GM21360 (cell line): ENCODE results near the gene TRAPPC3.
"Not testable (repeated sequence)": the region's sequence is repeated elsewhere in the genome, so short reads cannot be mapped to it uniquely, and the experiment has no call there.

Experiments
- ATAC-seq: cut with Tn5 transposase; IDR thresholded peaks from one replicate; pipeline ENCODE4 v1.9.1; 2021; ENCODE audit warnings: mild to moderate bottlenecking, moderate library complexity; ENCODE audit not compliant: unreplicated experiment

Gene TRAPPC3

DNA sequence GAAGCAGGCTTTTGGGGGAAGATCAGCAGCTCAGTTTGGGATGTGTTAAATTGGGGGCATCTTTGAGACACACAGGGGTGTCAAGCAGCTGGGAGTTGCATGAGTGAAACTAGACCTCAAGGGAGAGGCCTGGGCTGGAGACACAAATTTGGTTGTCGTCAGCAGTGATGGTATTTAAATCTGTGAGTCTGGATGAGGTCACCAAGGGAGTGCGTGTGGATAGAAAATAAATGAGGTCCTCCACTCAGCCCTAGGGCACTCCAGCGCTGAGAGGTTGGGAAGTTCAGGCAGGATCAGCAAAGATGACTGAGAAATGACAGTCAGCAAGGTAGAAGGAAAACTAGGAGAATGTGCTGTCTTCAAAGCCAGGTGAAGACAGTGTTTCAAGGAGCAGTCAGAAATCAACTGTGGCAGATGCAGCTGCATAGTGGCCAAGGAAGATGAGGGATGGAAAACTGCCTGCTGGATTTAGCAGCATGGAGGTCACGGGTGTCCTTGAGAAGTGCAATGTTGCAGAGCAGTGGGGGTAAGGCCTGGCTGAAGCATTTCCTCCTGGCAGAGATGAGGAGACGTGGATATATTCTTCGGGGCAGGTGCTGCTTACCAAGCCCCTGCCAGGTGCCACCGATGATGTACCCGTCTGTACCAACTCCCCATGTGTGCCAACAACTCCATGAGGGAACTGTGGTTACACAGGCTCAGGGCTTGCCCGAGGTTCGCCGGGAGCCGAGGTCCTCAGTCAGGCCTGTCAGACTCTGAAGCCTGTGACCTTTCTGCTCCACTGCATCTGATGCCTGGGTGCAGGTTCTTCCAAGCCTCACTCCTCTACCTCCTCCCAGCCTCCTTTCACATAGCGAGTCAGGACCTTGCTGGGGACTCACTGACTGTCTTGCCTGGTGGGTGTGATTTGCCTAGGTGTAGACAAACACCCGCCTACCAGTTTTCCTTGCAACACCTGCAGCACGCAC lies 17.9 kb upstream of the TRAPPC3 start:
- no peak for ATAC-seq

DNA sequence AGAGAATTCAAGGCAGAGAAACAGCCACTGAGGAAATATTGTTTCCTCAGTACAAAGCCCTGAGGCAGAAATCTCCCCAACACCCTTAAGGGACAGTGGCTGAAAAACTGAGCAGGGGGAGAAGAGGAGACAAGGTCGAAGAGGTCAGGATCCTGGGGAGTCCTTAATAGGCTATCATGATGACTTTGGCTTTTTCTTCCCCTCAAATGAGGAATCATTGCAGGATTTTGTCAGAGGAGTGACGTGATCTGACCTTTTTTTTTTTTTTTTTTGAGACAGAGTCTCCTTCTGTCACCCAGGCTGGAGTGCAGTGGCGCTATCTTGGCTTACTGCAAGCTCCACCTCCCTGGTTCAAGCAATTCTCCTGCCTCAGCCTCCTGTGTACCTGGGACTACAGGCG lies 16.9 kb upstream of the TRAPPC3 start:
- ATAC-seq, result no peak

DNA sequence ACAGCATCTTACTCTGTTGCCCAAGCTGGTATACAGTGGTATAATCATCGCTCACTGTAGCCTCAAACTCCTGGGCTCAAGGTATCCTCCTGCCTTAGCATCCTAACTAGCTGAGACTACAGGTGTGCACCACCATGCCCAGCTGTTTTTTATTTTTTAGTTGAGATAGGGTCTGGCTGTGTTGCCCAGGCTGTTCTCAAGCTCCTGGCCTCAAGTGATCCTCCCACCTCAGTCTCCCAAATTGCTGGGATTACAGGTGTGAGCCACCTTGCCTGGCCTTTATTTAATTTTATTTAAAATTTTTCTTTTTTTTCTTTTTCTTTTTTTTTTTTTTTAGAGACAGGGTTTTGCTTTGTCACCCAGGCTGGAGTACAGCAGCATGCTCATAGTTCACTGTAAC lies 15.9 kb upstream of the TRAPPC3 start:
- ATAC-seq, result no peak

DNA sequence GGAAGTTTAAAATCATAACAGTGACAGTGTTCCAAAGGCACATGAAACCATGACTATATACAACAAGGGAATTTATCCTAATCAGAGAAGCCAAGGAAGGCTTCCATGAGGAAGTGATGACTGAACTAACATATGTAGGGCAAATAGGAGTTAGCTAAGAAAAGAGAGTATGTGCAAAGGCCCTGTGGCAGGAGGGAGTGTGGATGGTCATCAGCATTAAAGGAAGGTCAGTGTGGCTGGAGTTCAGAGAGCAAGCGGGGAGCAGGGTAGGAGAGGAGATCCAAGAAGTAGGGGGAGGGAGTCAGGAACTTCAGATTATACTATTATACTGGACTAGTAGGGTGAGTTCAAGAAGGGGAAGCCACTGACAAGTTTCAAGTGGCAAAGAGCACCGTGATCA lies 15.1 kb upstream of the TRAPPC3 start:
- no peak for ATAC-seq

DNA sequence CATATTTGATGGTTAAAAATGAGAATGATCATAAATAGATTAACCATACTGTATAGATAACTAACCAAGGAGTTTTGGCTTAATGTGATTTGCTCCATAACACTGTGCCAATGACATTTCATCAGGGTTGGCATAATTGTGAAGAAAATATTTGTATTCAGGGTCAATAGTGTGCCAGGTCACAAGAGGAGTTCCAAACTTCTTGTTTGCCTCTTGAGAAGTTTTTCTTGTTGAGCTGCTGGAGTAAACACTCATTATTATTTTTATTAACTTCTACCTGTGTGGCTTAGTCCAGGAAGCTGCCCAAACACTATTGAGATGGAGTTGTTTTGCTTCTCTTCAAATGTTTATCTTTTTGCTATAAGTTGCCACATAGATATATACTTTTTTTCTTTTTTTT lies 14.1 kb upstream of the TRAPPC3 start:
- ATAC-seq, result no peak

DNA sequence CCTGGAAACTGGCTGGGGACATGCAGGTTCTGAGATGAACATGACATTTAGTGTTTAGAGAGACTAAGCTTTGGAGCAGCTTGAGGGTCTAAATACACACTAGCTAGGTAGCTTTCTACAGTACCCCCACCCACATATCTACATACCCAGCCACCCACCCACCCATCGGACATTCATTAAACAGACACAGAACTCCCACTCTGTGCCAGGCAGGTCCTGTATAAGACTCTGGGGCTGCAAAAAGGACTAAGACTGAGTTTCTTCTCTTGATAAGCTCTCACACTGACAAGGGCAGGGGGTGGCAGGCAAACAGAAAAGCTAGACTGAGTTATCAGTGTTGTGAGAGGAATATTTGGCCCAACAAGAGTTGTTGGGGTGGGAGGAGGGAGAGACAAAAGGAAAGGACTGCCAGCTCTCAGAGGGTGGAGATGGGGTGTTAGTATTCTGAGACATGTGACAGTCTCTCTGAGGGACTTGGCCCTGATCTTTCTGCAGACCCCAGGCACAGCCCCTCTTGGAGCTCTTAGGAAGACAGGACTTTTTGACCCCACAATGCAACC lies 13.5 kb upstream of the TRAPPC3 start:
- ATAC-seq, result no peak

DNA sequence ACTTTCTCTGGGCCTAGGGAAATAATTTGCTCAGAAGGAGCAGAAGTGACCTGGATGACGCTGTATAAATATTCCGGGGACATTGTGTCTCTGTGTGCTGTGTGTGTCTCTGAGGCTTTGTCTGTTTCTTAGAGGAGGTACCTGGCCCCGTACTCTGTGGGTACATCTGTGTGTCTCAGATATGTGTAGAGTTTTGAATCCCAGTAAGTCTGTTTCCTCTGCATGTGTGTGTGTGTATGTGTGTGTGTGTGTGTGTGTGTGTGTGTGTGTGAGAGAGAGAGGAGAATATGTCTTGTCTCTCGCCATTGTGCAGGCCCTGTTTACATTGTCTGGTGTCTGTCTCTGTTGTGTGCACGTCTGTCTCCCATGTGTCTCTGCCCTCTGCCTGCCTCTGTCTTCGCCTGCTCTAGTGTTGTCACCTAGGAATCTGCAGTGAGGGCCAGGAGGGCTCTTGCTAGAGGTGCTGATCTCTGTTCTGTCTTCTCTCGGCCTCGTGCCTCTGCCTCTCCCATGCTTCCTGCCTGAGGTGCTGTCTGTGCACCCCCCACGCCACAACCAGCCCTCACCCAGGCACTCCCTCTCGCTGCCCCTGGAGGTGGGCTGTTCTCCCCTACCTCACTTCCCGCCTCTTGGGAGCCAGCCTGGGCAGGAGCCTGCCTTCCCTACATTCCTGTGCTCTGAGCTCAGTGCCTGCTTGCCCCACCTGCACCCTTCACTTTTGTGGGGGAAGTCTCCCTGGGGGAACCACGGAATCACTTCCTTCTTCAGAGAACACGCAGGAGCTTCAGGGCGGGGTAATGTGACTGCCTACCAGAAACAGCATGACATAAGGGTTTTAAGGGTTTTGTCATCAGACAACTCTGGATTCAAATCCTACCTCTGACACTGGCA lies 12.6 kb upstream of the TRAPPC3 start:
- peak; percentile 38 for ATAC-seq

DNA sequence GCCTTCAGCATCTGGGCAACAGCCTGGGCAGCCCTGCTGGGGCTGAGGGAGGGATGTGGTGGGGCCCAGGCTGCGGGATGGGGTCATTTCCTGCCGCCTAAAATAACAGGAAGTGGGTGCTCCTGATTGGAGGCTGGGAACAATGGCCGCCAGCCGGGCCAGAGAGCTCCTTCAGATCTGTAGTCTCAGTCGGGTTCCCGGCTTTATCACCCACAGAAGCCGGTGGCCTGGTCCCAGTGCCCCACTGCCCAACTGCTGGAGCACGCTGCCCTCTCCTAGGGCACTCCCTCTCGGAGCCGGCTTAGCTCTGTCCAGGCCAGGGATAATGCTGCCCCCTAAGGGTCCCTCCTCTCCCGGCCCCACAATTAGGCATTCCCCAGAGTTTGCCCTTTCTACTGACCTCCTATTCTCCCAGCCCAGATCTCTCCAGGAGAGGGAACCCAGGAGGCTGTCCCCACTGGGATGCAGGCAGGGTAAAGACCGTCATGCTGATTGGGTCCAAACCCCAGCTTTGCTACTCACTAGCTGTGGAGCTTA lies 11.7 kb upstream of the TRAPPC3 start:
- no peak for ATAC-seq

DNA sequence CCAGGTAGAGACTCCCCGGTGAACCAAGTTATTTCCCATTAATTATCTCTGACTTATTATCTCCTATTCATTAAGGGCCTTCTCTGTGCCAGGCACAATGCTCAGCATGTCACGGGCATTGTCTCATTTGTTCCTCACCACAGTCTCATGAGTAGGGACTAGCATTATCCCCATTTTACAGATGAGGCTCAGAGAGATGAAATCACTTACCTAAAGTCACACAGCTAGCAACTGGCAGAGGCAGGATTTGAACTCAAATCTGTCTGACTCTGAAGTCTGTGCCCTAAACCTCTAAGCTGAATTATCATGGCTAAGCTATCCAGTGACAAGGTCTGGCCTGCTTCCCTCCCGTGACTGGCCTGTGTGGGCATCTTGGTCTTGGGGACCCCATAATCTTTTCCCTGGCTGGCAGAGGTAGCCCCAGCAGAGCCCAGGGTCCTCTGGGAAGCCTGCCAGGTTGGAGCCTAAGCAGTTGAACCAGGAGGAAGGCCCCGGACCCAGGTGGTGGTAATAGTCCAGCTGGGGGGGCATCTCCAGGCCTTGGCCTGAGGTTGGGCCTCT lies 11.2 kb upstream of the TRAPPC3 start:
- no peak for ATAC-seq

DNA sequence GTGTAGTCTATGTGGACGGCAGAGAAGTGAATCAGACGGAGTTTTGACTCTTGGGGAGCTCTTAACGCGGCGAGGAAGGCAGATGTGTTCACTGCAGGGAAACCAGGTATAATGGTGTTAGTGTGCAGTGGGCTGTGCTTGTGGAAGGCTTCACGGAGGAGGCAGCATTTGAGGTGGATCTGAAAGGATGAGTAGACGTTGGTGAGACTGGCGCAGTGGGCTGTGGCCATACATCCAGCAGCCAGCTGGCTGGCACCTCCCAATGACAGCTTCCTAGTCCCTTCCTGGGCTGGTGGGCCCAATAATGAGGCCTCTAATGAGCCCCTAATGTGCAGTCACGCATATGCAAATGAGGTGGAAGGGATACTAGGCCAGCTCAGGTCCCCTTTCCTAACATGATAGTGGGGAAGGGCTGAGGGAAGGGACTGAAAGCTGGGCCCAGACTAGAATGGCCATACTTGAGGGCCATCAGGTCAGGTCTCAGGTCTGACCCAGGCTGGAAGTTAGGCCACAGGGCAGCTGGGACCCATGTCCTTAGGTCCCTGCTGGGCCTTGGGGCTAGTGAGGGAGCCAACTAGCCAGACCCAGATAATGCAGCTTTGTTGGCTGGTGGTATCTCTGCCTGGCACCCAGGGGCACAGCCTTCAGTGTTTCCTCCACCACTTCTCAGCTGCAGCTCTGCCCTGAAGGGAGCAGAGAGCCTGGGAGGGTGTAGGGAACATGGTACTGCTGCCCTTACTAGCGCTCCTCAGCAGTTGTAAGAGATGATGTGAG lies 10.5 kb upstream of the TRAPPC3 start:
- ATAC-seq, result no peak

DNA sequence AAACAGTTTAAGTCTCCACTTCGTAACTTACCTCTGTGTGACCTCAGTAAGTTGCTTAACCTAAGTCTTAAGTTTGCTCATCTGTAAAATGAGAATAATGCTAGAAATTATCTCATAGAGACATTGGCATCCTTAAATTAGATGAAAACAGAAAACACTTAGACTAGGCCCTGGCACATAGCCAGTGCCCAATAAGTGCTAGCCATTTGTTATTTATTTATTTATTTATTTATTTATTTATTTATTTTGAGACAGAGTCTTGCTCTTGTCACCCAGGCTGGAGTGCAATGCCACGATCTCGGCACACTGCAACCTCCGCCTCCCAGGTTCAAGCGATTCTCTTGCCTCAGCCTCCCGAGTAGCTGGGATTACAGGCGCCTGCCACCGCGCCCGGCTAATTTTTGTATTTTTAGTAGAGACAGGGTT lies 9.6 kb upstream of the TRAPPC3 start:
- not testable (repeated sequence) for ATAC-seq

DNA sequence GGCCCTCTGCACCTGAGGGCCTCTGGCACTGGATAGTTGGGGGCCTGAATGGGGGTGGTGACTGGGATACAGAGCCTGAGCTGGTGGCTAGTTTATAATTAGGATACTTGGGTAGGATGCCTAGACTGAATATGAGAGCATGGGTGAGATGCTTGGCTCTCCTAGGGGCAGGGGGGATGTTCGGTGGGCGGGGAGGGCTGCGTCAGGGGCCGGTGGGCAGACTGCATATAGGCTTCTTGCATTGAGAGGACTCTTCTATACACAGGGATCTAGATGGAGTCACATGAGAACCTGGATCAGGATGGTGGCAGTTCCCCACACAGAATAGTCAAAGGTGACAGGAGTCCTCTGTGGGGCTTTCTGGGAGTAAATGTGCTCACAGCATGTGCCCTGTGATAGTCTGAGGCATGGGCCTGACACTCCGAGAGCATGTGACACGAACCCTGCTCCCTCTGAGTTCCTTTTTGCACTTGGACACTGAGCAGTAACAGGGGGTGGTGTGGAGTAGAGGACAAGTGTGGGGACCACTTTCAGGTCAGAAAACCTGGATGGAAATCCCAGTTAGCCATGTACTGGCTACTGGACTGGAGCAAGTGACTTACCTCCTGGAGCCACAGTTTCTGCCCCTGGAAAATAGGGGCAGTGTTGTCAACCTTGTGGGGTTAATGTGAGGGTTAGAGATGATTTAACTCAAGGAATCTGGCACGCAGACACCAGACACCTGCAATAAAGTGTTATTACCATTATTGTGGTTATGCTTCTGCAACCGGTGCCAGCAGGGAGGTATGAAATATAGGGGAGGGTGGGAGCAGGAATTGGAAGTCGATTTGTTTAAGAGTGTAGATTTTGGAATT lies 8.9 kb upstream of the TRAPPC3 start:
- ATAC-seq, result no peak

DNA sequence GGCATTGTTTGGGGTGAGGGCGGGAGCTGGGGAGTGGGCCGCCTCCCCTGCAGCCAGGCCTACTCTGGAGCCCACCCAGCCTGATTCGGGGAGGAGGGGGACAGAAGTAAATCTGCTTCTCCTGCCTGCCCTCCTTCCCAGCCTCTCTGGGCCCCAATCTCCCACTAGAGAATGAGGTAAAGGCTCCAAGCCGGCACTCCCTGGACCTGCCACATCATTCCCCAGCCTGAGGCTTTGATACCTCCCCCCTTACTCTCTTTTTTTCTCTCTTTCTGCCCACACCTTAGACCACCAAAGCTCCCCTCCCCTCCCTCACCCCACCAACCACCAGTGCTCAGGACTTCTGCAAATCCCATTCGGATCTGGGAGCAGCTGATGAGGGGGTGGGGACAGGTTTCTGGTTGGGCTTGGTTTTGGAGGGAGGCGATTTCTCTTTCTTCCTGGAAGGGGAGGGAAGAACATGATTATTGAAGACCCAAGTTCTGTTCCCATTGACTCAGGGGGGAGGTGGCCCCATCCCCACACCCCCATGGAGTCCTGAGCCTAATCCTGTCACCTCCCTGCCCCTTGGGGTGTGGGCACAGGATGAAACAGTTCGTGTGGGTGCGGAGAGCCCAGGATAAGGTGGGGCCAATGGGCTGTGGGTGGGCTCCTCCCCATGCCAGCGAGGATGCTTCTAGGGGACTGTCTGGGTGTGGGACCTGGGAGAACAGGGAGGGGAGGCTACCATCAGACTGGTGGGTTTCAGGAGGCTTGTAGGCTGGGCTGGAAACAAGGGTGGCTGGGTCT lies 8.0 kb upstream of the TRAPPC3 start:
- no peak for ATAC-seq

DNA sequence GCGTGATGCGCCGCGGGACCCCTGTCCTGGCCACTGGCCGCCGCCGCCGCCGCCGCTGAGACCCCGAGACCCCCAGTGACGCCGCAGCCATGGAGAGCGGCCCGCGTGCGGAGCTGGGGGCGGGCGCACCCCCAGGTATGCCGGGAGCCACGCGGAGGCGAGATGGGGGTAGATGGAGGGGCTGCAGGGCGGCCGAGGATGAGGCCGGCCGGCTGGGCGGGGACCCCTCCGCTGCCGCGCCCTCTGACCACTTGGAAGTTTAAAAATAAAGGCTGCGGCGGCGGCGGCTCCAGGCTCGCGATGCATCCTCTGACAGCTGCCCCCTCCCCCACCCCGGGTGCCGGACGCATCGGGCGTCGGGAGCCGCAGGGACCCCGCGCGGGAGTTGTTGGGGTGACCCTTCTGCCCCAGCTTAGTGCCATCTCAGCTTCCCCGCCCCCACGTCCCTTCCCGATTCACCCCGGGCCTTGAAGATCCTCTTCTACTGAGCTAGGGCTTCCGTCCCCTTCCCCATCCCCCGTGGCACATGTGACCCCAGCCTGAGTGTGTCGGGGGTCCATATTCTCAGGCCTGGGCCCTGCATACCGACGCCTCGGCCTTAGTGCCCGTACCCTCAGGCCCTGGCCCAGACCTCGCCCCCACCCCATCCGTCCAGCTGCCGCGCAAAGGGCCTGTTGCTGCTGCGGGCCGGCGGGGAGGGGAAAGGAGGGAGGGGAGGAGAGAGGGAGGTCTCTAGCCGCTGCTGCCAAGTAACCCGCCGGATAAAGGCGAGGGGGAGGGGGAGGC lies 7.2 kb upstream of the TRAPPC3 start:
- peak; percentile 2 for ATAC-seq

DNA sequence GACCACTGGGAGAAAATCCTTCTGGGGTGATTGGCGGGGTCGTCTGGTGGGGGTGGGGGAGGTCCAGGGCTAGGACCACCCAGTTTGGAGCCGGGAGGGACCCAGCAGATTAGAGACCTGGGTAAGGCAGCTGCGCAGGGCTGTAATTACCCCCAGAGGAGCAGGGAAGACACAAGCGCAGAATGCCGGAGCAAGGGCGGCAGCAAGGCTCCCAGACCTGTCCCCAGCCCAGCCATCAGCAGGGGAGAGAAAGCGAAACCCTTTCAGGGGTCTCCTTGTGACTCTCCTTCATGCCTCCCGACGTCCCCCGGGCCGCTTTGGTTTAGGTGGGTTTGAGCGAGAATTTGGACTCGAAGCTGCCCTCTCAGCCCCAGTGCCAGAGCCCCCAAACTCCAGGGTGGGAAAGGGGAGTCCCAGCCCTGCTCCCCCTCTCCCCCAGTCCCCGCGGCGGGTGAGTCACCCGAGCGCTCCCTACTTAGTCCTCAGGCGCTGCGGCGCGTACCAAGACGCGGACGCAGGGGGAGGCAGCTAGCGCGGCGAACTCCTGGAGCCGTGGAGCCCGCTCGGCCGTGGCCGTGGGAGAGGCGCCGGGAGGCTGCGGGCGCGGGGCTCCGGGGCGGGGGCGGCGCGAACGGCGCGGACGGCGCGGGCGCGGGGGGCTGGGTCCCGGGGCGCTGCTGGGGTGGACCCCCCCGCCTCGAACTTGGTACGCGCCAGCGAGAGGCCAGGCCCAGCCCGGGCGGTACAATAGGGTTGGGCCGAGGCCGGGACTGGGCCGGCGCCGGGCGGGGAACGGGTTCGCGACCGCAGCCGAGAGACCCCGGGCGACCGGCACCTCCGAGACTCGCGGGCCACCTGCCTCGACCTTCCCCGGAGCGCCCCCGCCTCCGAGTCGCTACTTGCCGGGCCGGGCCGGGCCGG lies 6.4 kb upstream of the TRAPPC3 start, which contains the start of gene MAP7D1:
Gene MAP7D1 (plus strand): TSS at position 753 of the 921 bp plus-strand sequence. CDS start 258 bp downstream, outside the sequence.
- ATAC-seq, result peak; percentile 46

DNA sequence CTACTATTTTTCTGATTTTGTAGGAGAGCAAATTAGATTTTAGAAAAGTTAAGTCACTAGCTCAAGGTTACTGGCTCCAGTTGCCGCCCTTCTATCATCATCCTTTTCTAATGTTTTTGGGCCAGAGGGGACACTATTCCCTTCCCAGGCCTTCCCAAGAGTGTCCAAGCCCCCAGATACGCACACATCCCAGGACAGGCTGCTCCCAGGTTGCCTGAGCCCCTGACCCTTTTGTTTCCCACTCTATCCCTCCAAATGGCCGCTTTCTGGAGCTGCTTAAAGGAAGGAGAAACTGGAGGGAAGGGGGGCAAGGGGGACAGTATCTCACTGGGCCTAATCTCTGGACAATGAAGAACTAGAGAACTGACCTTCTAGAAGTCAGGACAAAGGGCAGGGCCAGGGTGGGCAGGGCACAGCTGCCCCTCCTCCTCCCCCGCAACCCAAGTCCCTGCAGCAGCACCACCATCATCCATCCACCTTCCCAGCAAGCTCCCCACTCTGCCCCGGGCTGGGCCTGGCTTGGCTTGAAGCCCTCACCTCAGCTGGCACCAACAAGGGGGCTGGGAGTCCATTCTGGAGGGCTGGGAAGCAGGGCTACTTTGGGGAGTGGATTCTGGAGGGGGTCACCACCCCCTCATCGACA lies 5.6 kb upstream of the TRAPPC3 start:
- ATAC-seq, result no peak
